GM18870 (cell line): ENCODE measurements around the gene TNFSF4.
A peak's percentile ranks its signal among the peaks of the same experiment; 100 is the strongest.
"Not testable (repeated sequence)": the region's sequence is repeated elsewhere in the genome, so short reads cannot be mapped to it uniquely, and the experiment has no call there.

Experiments used
- ATAC-seq: cut with Tn5 transposase; IDR thresholded peaks from one replicate; pipeline ENCODE4 v1.9.1; 2021; ENCODE audit warnings: moderate library complexity; ENCODE audit not compliant: unreplicated experiment

TNFSF4 gene, protein sequence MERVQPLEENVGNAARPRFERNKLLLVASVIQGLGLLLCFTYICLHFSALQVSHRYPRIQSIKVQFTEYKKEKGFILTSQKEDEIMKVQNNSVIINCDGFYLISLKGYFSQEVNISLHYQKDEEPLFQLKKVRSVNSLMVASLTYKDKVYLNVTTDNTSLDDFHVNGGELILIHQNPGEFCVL

DNA sequence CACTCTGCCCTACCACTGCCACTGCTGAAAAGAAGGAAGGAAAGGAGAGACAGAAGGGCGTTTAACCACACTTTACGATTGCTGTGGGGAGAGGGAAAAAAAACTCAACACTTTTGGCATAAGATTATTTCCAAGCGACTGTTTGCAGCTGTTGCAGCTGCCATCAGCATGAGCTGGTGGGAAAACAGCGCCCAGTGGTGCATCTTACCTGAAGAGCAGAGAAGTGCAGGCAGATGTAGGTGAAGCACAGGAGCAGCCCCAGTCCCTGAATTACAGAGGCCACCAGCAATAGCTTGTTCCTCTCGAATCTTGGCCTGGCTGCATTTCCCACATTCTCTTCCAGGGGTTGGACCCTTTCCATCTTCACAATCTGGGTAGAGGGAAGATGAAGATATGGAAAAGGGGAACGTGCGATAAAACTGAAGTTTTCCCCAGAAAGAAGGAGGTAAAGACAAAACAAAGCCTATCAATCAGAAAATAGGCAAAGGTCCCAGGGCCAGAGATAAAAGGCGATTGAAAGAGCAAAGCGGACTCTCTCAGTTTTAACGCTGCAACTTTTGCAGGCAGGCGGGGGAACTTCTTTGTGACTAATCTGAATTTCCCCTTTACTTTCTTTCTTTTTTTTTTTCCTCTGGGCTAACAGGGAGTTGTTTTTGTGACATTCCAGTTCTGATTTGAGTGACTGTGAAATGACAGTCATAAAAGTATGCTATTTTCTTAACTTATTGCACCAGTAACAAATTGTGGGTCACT is at the start of gene TNFSF4:
TSS of gene TNFSF4 (minus strand) at position 516 of the 753 bp plus-strand sequence. CDS start at position 361, 155 bp downstream.
- ATAC-seq, result no peak

DNA sequence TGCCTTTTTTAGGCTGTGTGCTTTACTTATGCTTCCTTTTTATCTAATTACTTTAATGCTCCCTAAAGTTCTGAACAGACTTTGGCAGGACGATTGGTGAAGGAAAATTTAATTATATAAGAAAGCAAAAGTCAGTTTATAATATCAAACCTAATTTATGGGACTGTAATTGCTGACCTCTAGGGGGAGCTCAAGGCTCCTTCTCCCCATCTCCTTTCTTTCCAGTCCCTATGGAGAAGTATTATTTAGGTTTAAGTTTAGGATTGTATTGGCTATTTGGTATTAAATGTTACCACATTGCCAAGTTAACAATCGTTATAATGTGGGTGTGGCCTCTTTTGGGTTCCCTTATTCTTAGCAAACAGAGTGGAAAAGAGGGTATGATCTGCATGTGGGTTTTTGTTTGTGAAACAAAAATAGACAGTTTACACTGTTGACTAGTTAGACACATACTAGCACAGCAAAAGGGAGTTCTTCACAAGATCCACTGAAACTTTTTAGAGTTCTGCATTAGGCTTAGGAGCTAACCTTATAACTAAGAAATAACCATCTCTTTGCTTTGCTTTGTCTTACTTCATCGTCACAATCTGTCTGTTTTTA is 48.2 kb upstream of the TNFSF4 start:
- no peak for ATAC-seq

GRCh38 chr1:173253046-173253445 is 45.9 kb upstream of the TNFSF4 start:
- no peak for ATAC-seq

DNA sequence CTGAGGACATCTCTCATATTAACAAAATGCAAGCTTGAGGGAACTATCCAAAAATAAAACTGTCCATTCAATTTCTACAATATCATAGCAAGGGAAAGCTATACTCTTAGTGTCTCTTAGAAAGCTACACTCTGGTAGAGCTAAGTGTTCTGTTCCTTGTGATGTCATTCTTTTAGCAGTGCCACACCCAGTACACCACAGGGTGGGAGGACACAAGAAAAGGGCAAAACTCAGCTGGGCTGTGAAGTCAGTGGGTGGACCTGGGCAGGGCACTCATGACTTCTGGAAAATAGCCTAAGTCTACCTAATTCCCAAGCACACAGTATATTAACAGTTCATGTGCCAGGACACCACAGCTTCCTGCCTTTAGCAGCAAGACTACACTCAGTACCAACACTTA is 42.2 kb upstream of the TNFSF4 start:
- ATAC-seq, result no peak

- ATAC-seq, result no peak
These were observed 41.3 kb upstream of the TNFSF4 start for GRCh38 chr1:173248247-173248940.

DNA sequence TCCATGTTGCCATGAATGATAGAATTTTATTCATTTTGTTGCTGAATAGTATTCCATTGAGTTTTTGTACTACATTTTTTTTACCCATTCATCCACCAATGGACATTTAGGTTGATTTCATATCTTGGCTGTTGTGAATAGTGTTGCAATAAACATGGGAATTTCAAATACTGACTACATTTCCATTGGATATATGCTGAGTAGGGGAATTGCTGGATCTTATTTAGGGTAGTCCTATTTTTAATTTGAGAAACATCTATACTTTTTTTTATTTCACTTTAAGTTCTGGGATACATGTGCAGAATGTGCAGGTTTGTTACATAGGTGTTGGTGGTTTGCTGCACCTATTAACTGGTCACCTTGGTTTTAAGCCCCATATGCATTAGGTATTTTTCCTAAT is 38.8 kb upstream of the TNFSF4 start:
- no peak for ATAC-seq

GRCh38 chr1:173243300-173243699 is 36.2 kb upstream of the TNFSF4 start:
- ATAC-seq, result no peak

DNA sequence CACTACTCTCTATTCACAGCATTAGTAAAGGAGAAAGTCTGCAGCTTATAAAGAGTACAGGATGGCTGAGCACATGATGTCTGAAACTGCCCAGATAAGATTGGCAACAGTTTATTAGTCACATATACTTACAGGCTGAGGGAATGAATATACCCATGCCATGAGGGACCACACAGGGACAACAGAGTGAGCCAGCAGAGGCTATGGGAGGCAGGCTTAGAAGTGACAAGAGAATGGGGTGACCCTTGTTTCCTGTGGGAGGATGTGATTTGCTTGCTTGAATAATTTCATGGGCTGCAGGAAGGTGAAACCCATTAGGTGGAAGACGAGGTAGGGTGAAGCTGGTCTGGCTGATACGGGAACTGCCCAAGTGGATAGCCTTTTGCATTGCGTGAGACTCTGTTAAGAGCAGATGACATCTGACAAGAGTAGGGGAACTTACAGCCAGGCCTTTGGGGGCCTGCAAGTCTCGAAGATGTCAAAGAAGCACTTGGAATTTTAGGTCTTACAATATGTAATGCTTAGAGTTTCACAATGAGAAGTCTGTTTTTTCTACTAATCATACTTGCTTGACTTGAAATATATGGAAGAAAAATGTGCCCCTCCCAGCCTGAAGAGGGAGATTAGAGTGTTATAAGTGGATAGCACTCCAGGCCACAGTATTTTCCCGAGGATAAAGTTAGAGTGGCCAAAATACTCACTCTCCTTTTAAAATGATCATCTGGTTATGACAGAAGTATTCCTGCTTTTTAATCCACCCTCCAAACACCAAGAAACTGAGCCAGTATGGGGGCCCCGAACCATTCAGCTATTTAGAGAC is 34.6 kb upstream of the TNFSF4 start:
- peak; percentile 74 for ATAC-seq

GRCh38 chr1:173240609-173241008 is 33.5 kb upstream of the TNFSF4 start:
- no peak for ATAC-seq

GRCh38 chr1:173239058-173239457 is 31.9 kb upstream of the TNFSF4 start:
- ATAC-seq, result no peak

- no peak for ATAC-seq
These were observed 27.8 kb upstream of the TNFSF4 start for GRCh38 chr1:173234899-173235298.

- not testable (repeated sequence) for ATAC-seq
These were observed 27.3 kb upstream of the TNFSF4 start for GRCh38 chr1:173234434-173234833.

- not testable (repeated sequence) for ATAC-seq
These were observed 21.9 kb upstream of the TNFSF4 start for GRCh38 chr1:173229031-173229430.

DNA sequence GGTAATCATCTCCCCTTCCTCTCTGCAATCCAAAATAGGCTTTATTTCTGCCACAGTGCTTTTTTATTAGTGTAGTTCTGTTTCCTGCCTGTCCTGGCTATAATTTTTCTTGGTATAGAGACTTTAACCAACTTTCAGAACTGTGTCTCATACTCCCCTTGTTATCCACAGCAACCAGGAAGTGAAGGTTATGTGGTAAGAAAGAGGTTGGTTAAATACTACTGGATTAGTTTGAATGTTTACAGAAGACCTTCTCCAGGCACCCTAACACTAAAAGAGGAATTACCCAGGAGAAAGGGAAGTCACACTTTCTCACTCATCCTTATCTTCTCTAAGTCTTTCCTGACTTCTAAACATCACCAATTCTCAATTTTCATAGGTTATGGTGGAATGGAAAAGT is 17.8 kb upstream of the TNFSF4 start:
- ATAC-seq, result no peak

- ATAC-seq, result no peak
These were observed 17.3 kb upstream of the TNFSF4 start for GRCh38 chr1:173224280-173224892.

GRCh38 chr1:173223031-173223380 is 15.9 kb upstream of the TNFSF4 start:
- ATAC-seq, result no peak

- ATAC-seq, result no peak
These were observed 15.3 kb upstream of the TNFSF4 start for GRCh38 chr1:173222149-173223030.

GRCh38 chr1:173220157-173220556 is 13.0 kb upstream of the TNFSF4 start:
- ATAC-seq, result no peak

DNA sequence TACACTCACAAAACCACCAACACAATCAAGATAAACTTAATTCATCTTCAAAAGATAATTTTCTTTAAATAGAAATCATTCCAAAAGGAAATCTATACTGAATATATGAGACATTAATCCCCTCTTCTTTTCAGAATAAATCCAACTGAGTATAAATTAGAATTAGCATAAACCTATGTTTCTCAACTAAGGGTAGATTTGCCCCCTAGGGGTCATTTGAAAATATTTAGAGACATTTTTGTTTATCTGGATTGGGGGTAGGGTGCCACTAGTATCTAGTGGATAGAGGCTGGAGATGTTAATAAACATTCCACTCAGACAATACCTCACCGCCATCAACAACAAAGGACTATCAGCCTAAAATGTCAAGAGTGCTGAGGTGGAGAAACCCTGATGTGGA is 6.5 kb upstream of the TNFSF4 start:
- ATAC-seq, result no peak
